HEK293T (cell line): ENCODE data around the gene PNISR.
A peak's percentile ranks its signal among the peaks of the same experiment; 100 is the strongest.

ENCODE experiments used
- CTCF ChIA-PET: fragments of 350-600 bp; formaldehyde crosslinking; extraction: SDS; loops from one replicate; lab custom pipeline; 2021; ENCODE audit warnings: antibody characterized with exemption, inconsistent platforms; lab: Yijun Ruan, JAX
- POLR2A ChIA-PET: fragments of 350-600 bp; formaldehyde crosslinking; extraction: SDS; loops from one replicate; lab custom pipeline; 2020; ENCODE audit warnings: antibody characterized with exemption, inconsistent platforms; lab: Yijun Ruan, JAX
- DNase-seq: peaks from one replicate; pipeline ENCODE4 v3.0.0; 2012; ENCODE audit warnings: mixed read lengths; ENCODE audit errors: extremely low spot score
- ARNT ChIP-seq: fragments of 450-650 bp; IDR thresholded peaks from 2 replicates; pipeline ENCODE4 v1.6.1; 2017; ENCODE audit warnings: mild to moderate bottlenecking
- BHLHE40 ChIP-seq: fragments of 450-650 bp; IDR thresholded peaks from 2 replicates; pipeline ENCODE4 v1.6.1; 2016; ENCODE audit warnings: mild to moderate bottlenecking, moderate library complexity, borderline replicate concordance
- FOXA1 ChIP-seq: fragments of 450-650 bp; IDR thresholded peaks from 2 replicates; pipeline ENCODE4 v1.6.1; 2016; ENCODE audit warnings: mild to moderate bottlenecking
- FOXK2 ChIP-seq: fragments of 450-650 bp; IDR thresholded peaks from 2 replicates; pipeline ENCODE4 v1.6.1; 2016; ENCODE audit warnings: mild to moderate bottlenecking
- FOXM1 ChIP-seq: fragments of 450-650 bp; IDR thresholded peaks from 2 replicates; pipeline ENCODE4 v1.6.1; 2017; ENCODE audit warnings: mild to moderate bottlenecking, borderline replicate concordance
- L3MBTL2 ChIP-seq: fragments of 450-650 bp; conservative IDR thresholded peaks from 2 replicates; pipeline ENCODE4 v1.6.1; 2016; ENCODE audit warnings: mild to moderate bottlenecking
- NFRKB ChIP-seq: fragments of 450-650 bp; IDR thresholded peaks from 2 replicates; pipeline ENCODE4 v1.6.1; 2016; ENCODE audit warnings: mild to moderate bottlenecking, moderate library complexity
- SP1 ChIP-seq: fragments of 450-650 bp; IDR thresholded peaks from 2 replicates; pipeline ENCODE4 v1.6.1; 2017

Gene PNISR

GRCh38 chr6:99350573-99350972 is 74.5 kb downstream of the PNISR start:
- POLR2A ChIA-PET = interaction anchor here (1.0 to 4.6 kb wide), 2 partner anchors 10 to 44 kb away, joined by 4 to 41 read pairs; partner anchors contain the start of gene COQ3
- DNase-seq = no peak
- TF ChIP-seq FOXK2 = no peak
- CTCF ChIA-PET = no interaction called here

- CTCF ChIA-PET = interaction anchor here (0.7 to 1.4 kb wide), 2 partner anchors 19 to 34 kb away, joined by 3 read pairs; no protein-coding TSS in a partner anchor
- no peak for TF ChIP-seq FOXK2
- peak; percentile 2; the same call in 1 of the 2 replicates for TF ChIP-seq ARNT
- POLR2A ChIA-PET = interaction anchor here (0.7 to 4.6 kb wide), 9 partner anchors 11 to 84 kb away, joined by 3 to 41 read pairs (median 4); partner anchors contain the start of genes COQ3 and PNISR
- DNase-seq = peak; percentile 66
Observed at GRCh38 chr6:99349171-99350141, 75.7 kb downstream of the PNISR start, which contains the start of gene FAXC. Gene FAXC (minus strand): TSS chr6:99349674. CDS start chr6:99349372, 302 bp downstream.

- DNase-seq = no peak
- CTCF ChIA-PET = interaction anchor here (1.4 kb wide), 1 partner anchor 18 kb away, joined by 3 read pairs; no protein-coding TSS in a partner anchor
- no peak for TF ChIP-seq NFRKB
- no peak for TF ChIP-seq L3MBTL2
- TF ChIP-seq FOXM1 = no peak
- no peak for TF ChIP-seq BHLHE40
- no peak for TF ChIP-seq FOXA1
- TF ChIP-seq SP1 = no peak
- POLR2A ChIA-PET = interaction anchor here (0.9 to 4.6 kb wide), 4 partner anchors 24 to 84 kb away, joined by 3 to 41 read pairs (median 10); partner anchors contain the start of genes COQ3 and PNISR
Observed at GRCh38 chr6:99348288-99349170, 76.6 kb downstream of the PNISR start.
